HepG2 (cell line): Measurements from ENCODE around the gene UBR4. TPM values are rescaled to one million over a fixed set of nuclear protein-coding genes. Genes with fewer than 3 reads are reported as not detected.

Source experiments
- ARID2 ChIP-seq: sonication (generic); formaldehyde crosslinking; IDR thresholded peaks from 2 replicates; pipeline ENCODE4 v1.8.1; 2022; ENCODE audit warnings: mild to moderate bottlenecking, missing genetic modification reagents, borderline replicate concordance
- DR1 ChIP-seq: sonication (generic); formaldehyde crosslinking; IDR thresholded peaks from 2 replicates; pipeline ENCODE4 v1.8.0; 2021; ENCODE audit warnings: mild to moderate bottlenecking, missing genetic modification reagents, inconsistent platforms
- HOXA3 ChIP-seq: sonication (generic); formaldehyde crosslinking; IDR thresholded peaks from 2 replicates; pipeline ENCODE4 v1.5.0; 2020; ENCODE audit warnings: missing genetic modification reagents
- PAF1 ChIP-seq: IDR thresholded peaks from 2 replicates; pipeline ENCODE4 v1.6.1; 2016; ENCODE audit warnings: missing genetic modification reagents, missing compliant biosample characterization
- ZBTB42 ChIP-seq: sonication (generic); formaldehyde crosslinking; IDR thresholded peaks from 2 replicates; pipeline ENCODE4 v1.5.0; 2020; ENCODE audit warnings: mild to moderate bottlenecking, missing genetic modification reagents
- ZNF335 ChIP-seq: sonication (generic); formaldehyde crosslinking; IDR thresholded peaks from 2 replicates; pipeline ENCODE4 v1.4.0; 2020; ENCODE audit warnings: missing genetic modification reagents
- ZNF558 ChIP-seq: sonication (generic); formaldehyde crosslinking; IDR thresholded peaks from 2 replicates; pipeline ENCODE4 v1.9.0; 2022; ENCODE audit warnings: mild to moderate bottlenecking, missing genetic modification reagents, borderline replicate concordance
- polyA plus RNA-seq, 8 experiments: library from polyadenylated mRNA; depleted of rRNA in 3 of 8; stranded (reverse) in 7 of 8; unstranded in 1 of 8; fragments of >200 nt; fragmentation: Illumina TruSeq in 4 of 8; extraction: Trizol in 4 of 8; gene quantifications; 2 replicates each; pipeline versions ENCODE4 v1.2.1 to v1.2.3, GENCODE V29; 2011 to 2016; ENCODE audit warnings: low read depth in 4 of 8, missing spikeins in 1 of 8, mixed read lengths in 1 of 8; ENCODE audit not compliant: insufficient read depth in 1 of 8
- total RNA-seq, 5 experiments: library from RNA; depleted of rRNA; stranded (reverse); fragments of >200 nt; fragmentation: Illumina TruSeq; extraction: Trizol; gene quantifications; 2 replicates each; pipeline ENCODE4 v1.2.3, GENCODE V29; 2016; ENCODE audit warnings: low read depth in 1 of 5
- TF ChIP-seq, protein P1 (sequence below): sonication (generic); formaldehyde crosslinking; IDR thresholded peaks from 2 replicates; pipeline ENCODE4 v1.5.0; 2020; ENCODE audit warnings: mild to moderate bottlenecking, missing genetic modification reagents
- TF ChIP-seq, protein P2 (sequence below), 2 experiments: sonication (generic) in 1 of 2; formaldehyde crosslinking in 1 of 2; IDR thresholded peaks; 2 replicates each; pipeline versions ENCODE4 v1.5.1 to v1.6.1; 2011 to 2020; ENCODE audit warnings: borderline replicate concordance in 1 of 2, low read depth in 1 of 2, low read length in 1 of 2, mild to moderate bottlenecking in 1 of 2, missing genetic modification reagents in 1 of 2, moderate library complexity in 1 of 2
- TF ChIP-seq, protein P3 (sequence below): sonication (generic); formaldehyde crosslinking; IDR thresholded peaks from 2 replicates; pipeline ENCODE4 v1.5.0; 2020; ENCODE audit warnings: mild to moderate bottlenecking, missing genetic modification reagents, borderline replicate concordance
- TF ChIP-seq, protein P4 (sequence below): sonication (generic); formaldehyde crosslinking; IDR thresholded peaks from 2 replicates; pipeline ENCODE4 v1.8.1; 2022; ENCODE audit warnings: low read depth, mild to moderate bottlenecking, missing genetic modification reagents

UBR4 gene
- total and polyA plus RNA-seq, 2 of the 13 experiments (the other 11 are each of a cell fraction or from before 2014, with no cell fraction given) = 59.1 to 106 TPM

DNA sequence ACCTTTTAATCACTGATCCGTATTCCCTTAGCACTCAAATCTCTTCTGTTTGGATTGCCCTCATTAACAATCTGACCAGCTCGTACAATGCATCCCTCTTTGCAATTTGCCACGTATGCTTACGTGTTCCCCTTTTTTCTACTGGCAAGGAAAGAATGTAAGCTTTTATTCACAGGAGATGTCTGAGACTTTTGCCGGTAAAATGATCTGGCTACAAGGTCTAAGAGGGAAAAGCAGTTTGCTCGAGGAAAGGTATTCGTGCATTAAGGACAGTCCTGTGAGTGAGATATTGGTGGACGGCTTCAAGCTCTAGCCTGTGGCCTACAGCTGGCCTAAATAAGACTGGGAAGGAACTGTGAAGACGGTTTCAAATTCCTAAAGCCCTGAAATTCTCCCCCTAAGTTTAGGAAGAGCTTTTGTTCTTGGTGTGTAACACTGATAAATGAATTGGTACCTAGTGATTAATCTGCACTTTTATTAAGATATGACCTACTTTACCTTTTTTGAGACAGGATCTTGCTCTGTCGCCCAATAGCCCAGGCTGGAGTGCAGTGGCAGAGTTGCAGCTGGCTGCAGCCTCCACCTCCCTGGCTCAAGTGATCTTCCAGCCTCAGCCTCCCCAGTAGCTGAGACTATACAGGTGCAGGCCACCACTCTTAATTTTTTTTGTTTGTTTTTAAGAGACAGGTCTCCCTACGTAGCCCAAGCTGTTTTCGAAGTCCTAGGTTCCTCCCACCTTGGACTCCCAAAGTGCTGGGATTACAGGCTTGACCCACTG lies 895 bp upstream of the UBR4 start (continued):
- TF ChIP-seq ZNF558 (CRISPR knock-in tag) (no peak), ARID2 (CRISPR knock-in tag) (no peak), ZBTB42 (CRISPR knock-in tag) (no peak), HOXA3 (CRISPR knock-in tag) (no peak), PAF1 (no peak), DR1 (no peak), ZNF335 (no peak)
- TF ChIP-seq, protein P1, sequence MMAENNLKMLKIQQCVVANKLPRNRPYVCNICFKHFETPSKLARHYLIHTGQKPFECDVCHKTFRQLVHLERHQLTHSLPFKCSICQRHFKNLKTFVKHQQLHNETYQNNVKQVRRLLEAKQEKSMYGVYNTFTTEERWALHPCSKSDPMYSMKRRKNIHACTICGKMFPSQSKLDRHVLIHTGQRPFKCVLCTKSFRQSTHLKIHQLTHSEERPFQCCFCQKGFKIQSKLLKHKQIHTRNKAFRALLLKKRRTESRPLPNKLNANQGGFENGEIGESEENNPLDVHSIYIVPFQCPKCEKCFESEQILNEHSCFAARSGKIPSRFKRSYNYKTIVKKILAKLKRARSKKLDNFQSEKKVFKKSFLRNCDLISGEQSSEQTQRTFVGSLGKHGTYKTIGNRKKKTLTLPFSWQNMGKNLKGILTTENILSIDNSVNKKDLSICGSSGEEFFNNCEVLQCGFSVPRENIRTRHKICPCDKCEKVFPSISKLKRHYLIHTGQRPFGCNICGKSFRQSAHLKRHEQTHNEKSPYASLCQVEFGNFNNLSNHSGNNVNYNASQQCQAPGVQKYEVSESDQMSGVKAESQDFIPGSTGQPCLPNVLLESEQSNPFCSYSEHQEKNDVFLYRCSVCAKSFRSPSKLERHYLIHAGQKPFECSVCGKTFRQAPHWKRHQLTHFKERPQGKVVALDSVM (CRISPR knock-in tag) = peak; percentile 88
- TF ChIP-seq, protein P2, sequence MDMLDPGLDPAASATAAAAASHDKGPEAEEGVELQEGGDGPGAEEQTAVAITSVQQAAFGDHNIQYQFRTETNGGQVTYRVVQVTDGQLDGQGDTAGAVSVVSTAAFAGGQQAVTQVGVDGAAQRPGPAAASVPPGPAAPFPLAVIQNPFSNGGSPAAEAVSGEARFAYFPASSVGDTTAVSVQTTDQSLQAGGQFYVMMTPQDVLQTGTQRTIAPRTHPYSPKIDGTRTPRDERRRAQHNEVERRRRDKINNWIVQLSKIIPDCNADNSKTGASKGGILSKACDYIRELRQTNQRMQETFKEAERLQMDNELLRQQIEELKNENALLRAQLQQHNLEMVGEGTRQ (IDR thresholded peaks at IDR 0.05; ENCODE audit: low read depth, low read length) = no peak
- TF ChIP-seq, protein P2 (CRISPR knock-in tag; IDR thresholded peaks at IDR 0.05; ENCODE audit: borderline replicate concordance) = no peak
- TF ChIP-seq, protein P3, sequence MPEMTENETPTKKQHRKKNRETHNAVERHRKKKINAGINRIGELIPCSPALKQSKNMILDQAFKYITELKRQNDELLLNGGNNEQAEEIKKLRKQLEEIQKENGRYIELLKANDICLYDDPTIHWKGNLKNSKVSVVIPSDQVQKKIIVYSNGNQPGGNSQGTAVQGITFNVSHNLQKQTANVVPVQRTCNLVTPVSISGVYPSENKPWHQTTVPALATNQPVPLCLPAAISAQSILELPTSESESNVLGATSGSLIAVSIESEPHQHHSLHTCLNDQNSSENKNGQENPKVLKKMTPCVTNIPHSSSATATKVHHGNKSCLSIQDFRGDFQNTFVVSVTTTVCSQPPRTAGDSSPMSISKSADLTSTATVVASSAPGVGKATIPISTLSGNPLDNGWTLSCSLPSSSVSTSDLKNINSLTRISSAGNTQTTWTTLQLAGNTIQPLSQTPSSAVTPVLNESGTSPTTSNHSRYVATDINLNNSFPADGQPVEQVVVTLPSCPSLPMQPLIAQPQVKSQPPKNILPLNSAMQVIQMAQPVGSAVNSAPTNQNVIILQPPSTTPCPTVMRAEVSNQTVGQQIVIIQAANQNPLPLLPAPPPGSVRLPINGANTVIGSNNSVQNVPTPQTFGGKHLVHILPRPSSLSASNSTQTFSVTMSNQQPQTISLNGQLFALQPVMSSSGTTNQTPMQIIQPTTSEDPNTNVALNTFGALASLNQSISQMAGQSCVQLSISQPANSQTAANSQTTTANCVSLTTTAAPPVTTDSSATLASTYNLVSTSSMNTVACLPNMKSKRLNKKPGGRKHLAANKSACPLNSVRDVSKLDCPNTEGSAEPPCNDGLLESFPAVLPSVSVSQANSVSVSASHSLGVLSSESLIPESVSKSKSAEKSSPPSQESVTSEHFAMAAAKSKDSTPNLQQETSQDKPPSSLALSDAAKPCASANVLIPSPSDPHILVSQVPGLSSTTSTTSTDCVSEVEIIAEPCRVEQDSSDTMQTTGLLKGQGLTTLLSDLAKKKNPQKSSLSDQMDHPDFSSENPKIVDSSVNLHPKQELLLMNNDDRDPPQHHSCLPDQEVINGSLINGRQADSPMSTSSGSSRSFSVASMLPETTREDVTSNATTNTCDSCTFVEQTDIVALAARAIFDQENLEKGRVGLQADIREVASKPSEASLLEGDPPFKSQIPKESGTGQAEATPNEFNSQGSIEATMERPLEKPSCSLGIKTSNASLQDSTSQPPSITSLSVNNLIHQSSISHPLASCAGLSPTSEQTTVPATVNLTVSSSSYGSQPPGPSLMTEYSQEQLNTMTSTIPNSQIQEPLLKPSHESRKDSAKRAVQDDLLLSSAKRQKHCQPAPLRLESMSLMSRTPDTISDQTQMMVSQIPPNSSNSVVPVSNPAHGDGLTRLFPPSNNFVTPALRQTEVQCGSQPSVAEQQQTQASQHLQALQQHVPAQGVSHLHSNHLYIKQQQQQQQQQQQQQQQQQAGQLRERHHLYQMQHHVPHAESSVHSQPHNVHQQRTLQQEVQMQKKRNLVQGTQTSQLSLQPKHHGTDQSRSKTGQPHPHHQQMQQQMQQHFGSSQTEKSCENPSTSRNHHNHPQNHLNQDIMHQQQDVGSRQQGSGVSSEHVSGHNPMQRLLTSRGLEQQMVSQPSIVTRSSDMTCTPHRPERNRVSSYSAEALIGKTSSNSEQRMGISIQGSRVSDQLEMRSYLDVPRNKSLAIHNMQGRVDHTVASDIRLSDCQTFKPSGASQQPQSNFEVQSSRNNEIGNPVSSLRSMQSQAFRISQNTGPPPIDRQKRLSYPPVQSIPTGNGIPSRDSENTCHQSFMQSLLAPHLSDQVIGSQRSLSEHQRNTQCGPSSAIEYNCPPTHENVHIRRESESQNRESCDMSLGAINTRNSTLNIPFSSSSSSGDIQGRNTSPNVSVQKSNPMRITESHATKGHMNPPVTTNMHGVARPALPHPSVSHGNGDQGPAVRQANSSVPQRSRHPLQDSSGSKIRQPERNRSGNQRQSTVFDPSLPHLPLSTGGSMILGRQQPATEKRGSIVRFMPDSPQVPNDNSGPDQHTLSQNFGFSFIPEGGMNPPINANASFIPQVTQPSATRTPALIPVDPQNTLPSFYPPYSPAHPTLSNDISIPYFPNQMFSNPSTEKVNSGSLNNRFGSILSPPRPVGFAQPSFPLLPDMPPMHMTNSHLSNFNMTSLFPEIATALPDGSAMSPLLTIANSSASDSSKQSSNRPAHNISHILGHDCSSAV (CRISPR knock-in tag) = no peak
- TF ChIP-seq, protein P4, sequence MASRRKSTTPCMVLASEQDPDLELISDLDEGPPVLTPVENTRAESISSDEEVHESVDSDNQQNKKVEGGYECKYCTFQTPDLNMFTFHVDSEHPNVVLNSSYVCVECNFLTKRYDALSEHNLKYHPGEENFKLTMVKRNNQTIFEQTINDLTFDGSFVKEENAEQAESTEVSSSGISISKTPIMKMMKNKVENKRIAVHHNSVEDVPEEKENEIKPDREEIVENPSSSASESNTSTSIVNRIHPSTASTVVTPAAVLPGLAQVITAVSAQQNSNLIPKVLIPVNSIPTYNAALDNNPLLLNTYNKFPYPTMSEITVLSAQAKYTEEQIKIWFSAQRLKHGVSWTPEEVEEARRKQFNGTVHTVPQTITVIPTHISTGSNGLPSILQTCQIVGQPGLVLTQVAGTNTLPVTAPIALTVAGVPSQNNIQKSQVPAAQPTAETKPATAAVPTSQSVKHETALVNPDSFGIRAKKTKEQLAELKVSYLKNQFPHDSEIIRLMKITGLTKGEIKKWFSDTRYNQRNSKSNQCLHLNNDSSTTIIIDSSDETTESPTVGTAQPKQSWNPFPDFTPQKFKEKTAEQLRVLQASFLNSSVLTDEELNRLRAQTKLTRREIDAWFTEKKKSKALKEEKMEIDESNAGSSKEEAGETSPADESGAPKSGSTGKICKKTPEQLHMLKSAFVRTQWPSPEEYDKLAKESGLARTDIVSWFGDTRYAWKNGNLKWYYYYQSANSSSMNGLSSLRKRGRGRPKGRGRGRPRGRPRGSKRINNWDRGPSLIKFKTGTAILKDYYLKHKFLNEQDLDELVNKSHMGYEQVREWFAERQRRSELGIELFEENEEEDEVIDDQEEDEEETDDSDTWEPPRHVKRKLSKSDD = no peak
